SK-N-SH treated with all-trans-retinoic acid at 6 μM for 48 hours (cell line): ENCODE data around the gene GRID1.

Source experiments
- ATAC-seq: fragments of 200-7000 bp; cut with Tn5 transposase; 3 replicates; pipeline ENCODE4 v1.9.1; 2020; ENCODE audit warnings: mild to moderate bottlenecking, moderate library complexity
- ARNTL ChIP-seq: fragments of 450-650 bp; formaldehyde crosslinking; IDR thresholded peaks from 2 replicates; pipeline ENCODE4 v1.5.0; 2020; ENCODE audit warnings: low read depth, mild to moderate bottlenecking, moderate library complexity, borderline replicate concordance
- BACH2 ChIP-seq: fragments of 250-450 bp; sonication (Bioruptor Pico); IDR thresholded peaks from 2 replicates; pipeline ENCODE4 v1.9.0; 2021; ENCODE audit warnings: mild to moderate bottlenecking, borderline replicate concordance
- CREB5 ChIP-seq: fragments of 250-450 bp; sonication (Bioruptor Pico); IDR thresholded peaks from 2 replicates; pipeline ENCODE4 v1.5.1; 2020; ENCODE audit warnings: low read depth, mild to moderate bottlenecking, moderate library complexity
- CSRNP3 ChIP-seq: fragments of 250-450 bp; sonication (Bioruptor Pico); IDR thresholded peaks from 2 replicates; pipeline ENCODE4 v1.5.1; 2021; ENCODE audit warnings: mild to moderate bottlenecking, moderate library complexity
- ESRRG ChIP-seq: fragments of 250-450 bp; sonication (Bioruptor Pico); IDR thresholded peaks from 2 replicates; pipeline ENCODE4 v1.6.1; 2021; ENCODE audit warnings: mild to moderate bottlenecking
- GLIS3 ChIP-seq: fragments of 250-450 bp; sonication (Bioruptor Pico); IDR thresholded peaks from 2 replicates; pipeline ENCODE4 v1.5.0; 2020; ENCODE audit warnings: mild to moderate bottlenecking, moderate library complexity
- ISL1 ChIP-seq: fragments of 250-450 bp; sonication (Bioruptor Pico); IDR thresholded peaks from 2 replicates; pipeline ENCODE4 v2.1.2; 2022; ENCODE audit warnings: mild to moderate bottlenecking, moderate library complexity
- OSR1 ChIP-seq: fragments of 250-450 bp; sonication (Bioruptor Pico); IDR thresholded peaks from 2 replicates; pipeline ENCODE4 v1.8.0; 2022; ENCODE audit warnings: moderate library complexity, mild to moderate bottlenecking, inconsistent platforms
- PATZ1 ChIP-seq: fragments of 250-450 bp; sonication (Bioruptor Pico); IDR thresholded peaks from 2 replicates; pipeline ENCODE4 v1.8.0; 2020; ENCODE audit warnings: mild to moderate bottlenecking, moderate library complexity, borderline replicate concordance
- POU6F1 ChIP-seq: fragments of 250-450 bp; sonication (Bioruptor Pico); IDR thresholded peaks from 2 replicates; pipeline ENCODE4 v1.8.0; 2021; ENCODE audit warnings: low read depth, mild to moderate bottlenecking, moderate library complexity, borderline replicate concordance
- PPARA ChIP-seq: fragments of 250-450 bp; sonication (Bioruptor Pico); IDR thresholded peaks from 2 replicates; pipeline ENCODE4 v1.5.0; 2020; ENCODE audit warnings: mild to moderate bottlenecking, borderline replicate concordance
- RARB ChIP-seq: fragments of 250-450 bp; sonication (Bioruptor Pico); IDR thresholded peaks from 2 replicates; pipeline ENCODE4 v1.8.0; 2021; ENCODE audit warnings: mild to moderate bottlenecking, moderate library complexity
- SNAI2 ChIP-seq: fragments of 250-450 bp; sonication (Bioruptor Pico); IDR thresholded peaks from 2 replicates; pipeline ENCODE4 v1.5.0; 2020; ENCODE audit warnings: mild to moderate bottlenecking, moderate library complexity
- TCF4 ChIP-seq: fragments of 250-450 bp; sonication (Bioruptor Pico); IDR thresholded peaks from 2 replicates; pipeline ENCODE4 v1.8.0; 2021; ENCODE audit warnings: mild to moderate bottlenecking, moderate library complexity, borderline replicate concordance
- TSHZ2 ChIP-seq: fragments of 250-450 bp; sonication (Bioruptor Pico); IDR thresholded peaks from 2 replicates; pipeline ENCODE4 v1.5.0; 2020; ENCODE audit warnings: mild to moderate bottlenecking, moderate library complexity
- ZC3H10 ChIP-seq: fragments of 250-450 bp; sonication (Bioruptor Pico); IDR thresholded peaks from 2 replicates; pipeline ENCODE4 v1.5.1; 2021; ENCODE audit warnings: mild to moderate bottlenecking, moderate library complexity
- ZFP3 ChIP-seq: fragments of 250-450 bp; sonication (Bioruptor Pico); IDR thresholded peaks from 2 replicates; pipeline ENCODE4 v1.5.0; 2020; ENCODE audit warnings: mild to moderate bottlenecking, moderate library complexity
- ZFP30 ChIP-seq: fragments of 450-650 bp; formaldehyde crosslinking; IDR thresholded peaks from 2 replicates; pipeline ENCODE4 v1.5.0; 2022; ENCODE audit warnings: mild to moderate bottlenecking, moderate library complexity
- ZNF565 ChIP-seq: fragments of 450-650 bp; formaldehyde crosslinking; conservative IDR thresholded peaks from 2 replicates; pipeline ENCODE4 v1.5.0; 2020; ENCODE audit warnings: low read depth, mild to moderate bottlenecking, moderate library complexity
- ZNF8 ChIP-seq: fragments of 450-650 bp; formaldehyde crosslinking; IDR thresholded peaks from 2 replicates; pipeline ENCODE4 v1.5.0; 2020; ENCODE audit warnings: mild to moderate bottlenecking, moderate library complexity

GRID1 gene

GRCh38 chr10:85650791-85651496 lies 715.7 kb downstream of the GRID1 start (continued):
- no peak for TF ChIP-seq CSRNP3 (CRISPR knock-in tag)

- TF ChIP-seq ZC3H10 (CRISPR knock-in tag) (no peak), PATZ1 (CRISPR knock-in tag) (no peak), CREB5 (CRISPR knock-in tag) (no peak), POU6F1 (CRISPR knock-in tag) (no peak), PPARA (no peak), TSHZ2 (no peak), ZFP3 (CRISPR knock-in tag) (no peak), OSR1 (CRISPR knock-in tag) (no peak), ZFP30 (CRISPR knock-in tag) (no peak), ZNF565 (CRISPR knock-in tag) (no peak), CSRNP3 (CRISPR knock-in tag) (no peak), TCF4 (CRISPR knock-in tag) (no peak), ZNF8 (CRISPR knock-in tag) (no peak), BACH2 (no peak), ARNTL (CRISPR knock-in tag) (no peak)
- no peak for ATAC-seq
These were observed 717.1 kb downstream of the GRID1 start for GRCh38 chr10:85649461-85649860.

GRCh38 chr10:85648279-85648754 lies 718.3 kb downstream of the GRID1 start:
- no peak for ATAC-seq
- TF ChIP-seq ESRRG (CRISPR knock-in tag) (no peak), BACH2 (no peak), RARB (no peak), ISL1 (CRISPR knock-in tag) (no peak), CREB5 (CRISPR knock-in tag) (no peak), OSR1 (CRISPR knock-in tag) (no peak), PATZ1 (CRISPR knock-in tag) (no peak), ARNTL (CRISPR knock-in tag) (no peak), ZFP3 (CRISPR knock-in tag) (no peak), TCF4 (CRISPR knock-in tag) (no peak), POU6F1 (CRISPR knock-in tag) (no peak), SNAI2 (no peak), ZC3H10 (CRISPR knock-in tag) (no peak), ZNF8 (CRISPR knock-in tag) (no peak), ZNF565 (CRISPR knock-in tag) (no peak), GLIS3 (CRISPR knock-in tag) (no peak)
